HG03103 (cell line): ENCODE results near the gene EPHB2.

Experiments
- ATAC-seq: cut with Tn5 transposase; IDR thresholded peaks from one replicate; pipeline ENCODE4 v1.9.1; 2021; ENCODE audit warnings: low read depth; ENCODE audit not compliant: unreplicated experiment

The EPHB2 gene

DNA sequence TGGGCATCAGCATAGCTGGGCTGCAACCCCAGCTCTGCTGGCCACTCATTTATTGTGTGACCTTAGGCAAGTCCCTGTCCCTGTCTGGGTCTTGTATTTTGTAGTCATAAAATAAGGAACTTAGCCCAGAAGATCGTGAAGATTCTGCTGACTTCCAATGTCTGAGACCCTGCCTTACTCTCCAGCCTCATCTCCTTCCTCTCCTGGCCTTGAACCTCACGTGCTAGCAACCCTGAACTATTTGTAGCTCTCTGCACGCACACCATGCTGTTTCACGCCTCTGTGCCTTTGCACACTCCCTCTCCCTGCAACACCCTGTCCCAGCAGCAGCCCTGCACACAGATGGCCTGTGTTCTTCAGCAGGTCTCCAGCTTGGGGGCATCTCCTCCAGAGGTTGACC lies 140.9 kb downstream of the EPHB2 start:
- ATAC-seq, result no peak

DNA sequence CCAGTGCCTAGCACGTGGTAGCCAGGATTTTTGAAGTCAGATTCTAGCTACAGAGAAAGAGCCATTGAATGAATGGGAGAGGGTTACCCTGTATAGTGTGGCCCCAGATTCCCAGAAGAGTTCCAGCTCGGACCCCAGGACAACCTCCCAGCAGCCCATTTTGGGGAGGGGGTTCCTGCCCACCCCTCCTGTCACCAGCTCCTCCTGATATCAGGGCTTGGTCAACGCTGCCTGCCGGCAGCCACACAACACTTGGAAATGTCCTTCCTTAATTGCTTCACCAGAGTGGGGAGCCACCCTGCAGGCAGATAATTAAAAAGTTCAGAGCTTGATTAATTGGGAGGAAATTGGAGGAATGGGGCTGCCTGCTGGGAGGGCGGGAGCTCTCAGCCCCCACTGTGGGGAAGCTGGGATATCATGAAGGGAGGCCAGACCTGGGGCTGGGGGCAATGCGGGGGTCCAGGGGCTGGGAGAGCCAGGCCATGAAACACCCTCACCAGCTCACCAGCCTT lies 141.6 kb downstream of the EPHB2 start:
- no peak for ATAC-seq

DNA sequence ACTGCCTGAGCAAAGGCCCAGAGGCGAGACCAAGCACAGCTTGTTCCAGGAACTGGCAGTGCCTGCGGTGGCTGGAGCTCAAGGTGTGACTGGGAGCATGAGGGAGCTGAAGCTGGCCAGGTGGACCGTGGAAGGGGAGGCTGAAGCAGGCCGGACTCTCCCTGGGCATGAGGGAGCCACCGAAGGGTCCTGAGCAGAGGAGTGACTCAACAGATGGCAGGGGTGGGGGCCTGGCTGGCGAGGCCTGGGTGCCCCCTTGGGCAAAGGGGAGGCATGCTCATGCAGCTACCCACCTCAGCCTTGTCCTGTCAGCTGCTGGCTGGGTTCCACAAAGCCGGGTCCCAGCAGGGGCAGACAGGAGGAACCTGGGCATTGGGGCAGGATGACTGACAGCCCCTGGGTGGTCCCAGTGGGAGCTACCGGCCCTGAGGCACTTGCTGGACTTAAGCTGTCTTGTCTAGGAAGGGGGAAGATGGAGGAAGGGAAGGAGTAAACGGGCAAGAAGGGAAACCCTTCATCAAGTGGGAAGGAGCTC lies 143.1 kb downstream of the EPHB2 start:
- no peak for ATAC-seq

GRCh38 chr1:22854688-22855565 lies 144.3 kb downstream of the EPHB2 start:
- ATAC-seq, result no peak

DNA sequence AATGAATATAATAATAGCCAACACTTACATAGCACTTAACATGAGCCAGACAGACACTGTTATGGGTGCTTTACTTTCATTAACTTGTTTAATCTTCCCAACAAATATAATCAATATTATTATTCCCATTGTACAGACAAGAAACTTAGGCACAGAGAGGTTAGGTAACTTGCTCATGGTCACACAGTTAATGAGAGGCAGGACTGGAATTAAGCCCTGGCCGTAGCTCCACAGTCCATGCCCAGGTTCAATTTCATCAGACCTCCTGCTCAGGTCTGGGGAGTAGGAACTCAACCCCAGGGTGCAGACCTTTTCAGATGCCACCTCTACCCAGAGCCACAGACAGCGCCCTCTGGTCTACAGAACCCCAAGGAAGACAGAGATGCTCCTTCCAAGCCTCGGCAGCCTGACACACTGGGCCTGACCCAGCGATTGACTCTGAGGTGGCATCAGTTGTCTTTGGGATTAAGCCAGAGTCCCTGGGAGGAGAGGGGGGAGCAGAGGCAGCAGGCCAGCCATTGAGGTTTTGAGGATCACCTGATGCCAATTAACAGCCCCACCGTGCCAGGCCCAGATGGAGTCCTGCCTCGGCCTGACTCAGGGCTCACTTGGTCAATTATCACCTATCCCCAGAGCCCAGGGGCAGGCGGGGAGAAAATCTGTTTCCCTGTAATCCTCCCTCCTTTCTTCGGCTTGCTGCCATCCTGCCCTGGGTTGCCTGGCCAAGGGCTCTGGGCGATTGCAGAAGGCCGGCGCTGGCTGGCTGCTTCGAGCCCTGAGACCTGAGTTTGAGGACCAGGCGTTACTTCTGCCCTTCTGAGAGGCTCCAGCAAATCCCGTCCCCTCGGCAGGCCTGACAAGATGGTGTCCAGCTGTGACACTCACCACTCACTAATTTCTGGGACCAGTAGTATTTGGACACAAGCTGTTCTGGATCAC lies 145.3 kb downstream of the EPHB2 start:
- no peak for ATAC-seq

GRCh38 chr1:22857661-22858060 lies 147.0 kb downstream of the EPHB2 start:
- ATAC-seq, result no peak

DNA sequence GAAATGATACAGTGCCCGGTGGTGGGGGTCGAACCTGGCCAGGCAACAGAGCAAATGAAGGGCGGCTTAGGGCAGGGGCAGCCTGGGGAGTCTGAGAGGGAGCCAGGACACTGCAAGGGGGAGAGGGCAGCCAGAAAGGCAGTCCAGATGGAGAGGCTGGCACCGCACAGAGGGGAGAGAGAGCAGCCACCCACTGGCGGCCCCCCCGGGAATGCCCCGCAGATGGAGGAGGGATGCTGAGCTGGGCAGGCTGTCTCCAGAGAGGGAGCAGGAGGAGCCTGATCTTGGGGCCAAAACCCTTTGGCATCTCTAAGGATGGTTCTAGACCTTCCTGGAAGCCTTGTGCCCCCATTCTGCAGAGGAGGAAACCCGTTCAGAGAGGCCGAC lies 149.8 kb downstream of the EPHB2 start:
- ATAC-seq, result no peak

- ATAC-seq, result no peak
These were observed 150.3 kb downstream of the EPHB2 start for GRCh38 chr1:22860883-22861385.

DNA sequence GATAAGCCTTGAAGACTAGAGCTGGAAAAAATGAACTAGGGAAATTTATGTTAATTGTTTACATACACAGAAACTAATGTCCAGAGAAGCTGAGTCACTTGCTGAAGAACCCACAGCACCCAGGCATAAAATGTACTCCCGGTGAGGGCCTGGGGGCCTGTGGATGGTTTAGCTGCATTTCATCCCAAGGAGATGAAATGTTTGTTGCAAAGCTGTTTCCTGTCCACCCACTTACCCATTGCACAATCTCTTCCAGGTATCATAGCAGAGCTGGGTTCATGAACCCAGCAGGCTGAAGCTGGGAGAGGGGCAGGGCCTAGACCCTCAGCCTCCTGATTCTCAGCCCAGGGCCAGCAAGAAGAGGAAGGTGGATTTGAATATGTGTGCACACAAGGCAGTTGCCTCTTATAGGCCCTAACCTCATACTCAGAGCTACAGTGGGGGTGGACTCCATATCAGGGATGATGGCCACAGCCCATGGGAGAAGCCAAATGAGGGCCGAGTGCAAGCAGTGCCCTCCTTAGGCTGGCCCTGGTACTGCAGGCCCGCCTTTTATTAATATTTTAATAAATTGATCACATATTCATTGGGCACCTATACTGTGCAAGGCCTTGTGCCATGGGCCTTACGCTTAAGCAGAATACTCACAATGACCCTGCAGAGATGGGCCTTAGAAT lies 151.3 kb downstream of the EPHB2 start:
- no peak for ATAC-seq

DNA sequence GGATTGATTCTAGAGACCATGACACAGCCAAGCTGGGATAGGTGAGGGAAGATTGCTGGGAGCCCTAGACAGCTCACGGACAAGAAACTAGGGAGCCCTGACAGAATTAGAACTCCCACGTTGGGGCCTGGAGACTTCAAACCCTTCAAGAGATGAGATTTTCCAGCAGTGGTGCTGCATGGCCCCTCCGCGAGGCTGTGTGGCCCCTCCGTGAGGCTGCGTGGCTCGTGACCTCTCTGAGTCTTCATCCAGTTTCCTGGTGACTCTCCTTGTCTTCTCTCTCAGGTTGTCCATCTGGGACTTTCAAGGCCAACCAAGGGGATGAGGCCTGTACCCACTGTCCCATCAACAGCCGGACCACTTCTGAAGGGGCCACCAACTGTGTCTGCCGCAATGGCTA lies 152.1 kb downstream of the EPHB2 start:
- ATAC-seq, result no peak

DNA sequence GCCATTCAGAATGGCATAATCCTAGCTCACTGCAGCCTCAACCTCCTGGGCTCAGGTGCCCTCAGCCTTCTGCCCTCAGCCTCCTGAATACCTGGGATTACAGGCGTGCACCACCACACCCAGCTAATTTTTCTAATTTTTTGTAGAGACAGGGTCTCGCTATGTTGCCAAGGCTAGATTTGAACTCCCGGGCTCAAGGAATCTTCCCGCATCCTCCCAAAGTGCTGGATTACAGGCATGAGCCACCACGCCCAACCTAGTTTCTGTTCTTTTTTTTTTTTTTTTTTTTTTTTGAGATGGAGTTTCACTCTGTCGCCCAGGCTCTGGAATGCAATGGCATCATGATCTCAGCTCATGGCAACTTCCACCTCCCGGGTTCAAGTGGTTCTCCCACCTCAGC lies 153.1 kb downstream of the EPHB2 start:
- no peak for ATAC-seq

- ATAC-seq, result no peak
These were observed 154.2 kb downstream of the EPHB2 start for GRCh38 chr1:22864886-22865285.

DNA sequence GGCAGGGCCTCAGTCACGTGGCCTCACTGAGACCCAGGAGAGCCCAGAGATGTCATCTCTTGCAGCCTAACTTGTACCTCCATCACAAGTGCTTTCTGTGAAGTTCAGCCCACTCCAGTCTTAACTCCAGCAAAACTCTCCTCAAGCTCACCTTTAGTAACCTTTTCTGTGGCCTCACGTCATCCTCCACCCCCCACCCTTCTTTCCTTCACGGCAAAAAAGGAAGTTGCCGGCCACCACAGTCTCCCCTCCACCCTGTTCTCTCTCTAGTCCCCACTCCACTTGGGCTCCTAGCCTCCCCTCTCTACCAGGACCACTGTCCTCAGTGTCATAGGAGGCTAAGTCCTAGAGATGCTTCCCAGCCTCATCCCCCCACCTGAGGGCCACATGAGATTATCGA lies 155.1 kb downstream of the EPHB2 start:
- no peak for ATAC-seq

DNA sequence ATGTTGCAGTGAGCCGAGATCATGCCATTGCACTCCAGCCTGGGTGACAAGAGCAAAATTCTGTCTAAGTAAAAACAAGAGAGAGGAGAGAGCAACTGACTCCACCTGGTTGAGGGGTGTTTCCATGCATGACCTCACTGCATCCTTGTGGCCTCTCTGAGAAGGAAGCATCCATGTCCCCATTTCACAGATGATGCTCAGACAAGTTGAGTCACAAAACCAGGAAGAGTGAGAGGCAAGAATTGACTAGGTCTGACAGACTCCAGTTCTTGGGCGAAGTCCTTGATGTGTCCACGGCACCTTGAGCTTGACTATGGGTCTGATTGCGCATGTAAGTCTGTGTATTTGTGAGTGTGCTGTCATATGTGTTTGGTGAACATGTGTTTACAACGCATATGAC lies 156.2 kb downstream of the EPHB2 start:
- no peak for ATAC-seq

DNA sequence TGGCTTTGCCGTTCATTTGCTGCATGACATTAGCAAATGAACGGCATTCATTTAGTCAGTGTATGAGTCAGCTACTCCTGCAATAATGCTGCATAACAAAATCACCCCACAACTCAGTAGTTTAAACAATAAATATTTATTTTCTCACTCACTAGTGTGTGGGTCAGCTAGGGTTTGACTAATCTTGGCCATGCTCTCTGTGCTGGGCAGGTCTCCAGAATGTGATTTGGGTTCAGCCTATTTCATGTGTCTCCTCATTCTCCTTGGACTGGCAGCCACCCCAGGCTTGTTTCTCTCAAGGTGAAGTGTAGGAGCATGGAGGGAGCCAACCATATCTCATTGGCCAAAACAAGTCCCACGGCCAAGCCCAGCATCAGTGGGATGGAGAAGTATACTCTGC lies 157.7 kb downstream of the EPHB2 start:
- no peak for ATAC-seq

DNA sequence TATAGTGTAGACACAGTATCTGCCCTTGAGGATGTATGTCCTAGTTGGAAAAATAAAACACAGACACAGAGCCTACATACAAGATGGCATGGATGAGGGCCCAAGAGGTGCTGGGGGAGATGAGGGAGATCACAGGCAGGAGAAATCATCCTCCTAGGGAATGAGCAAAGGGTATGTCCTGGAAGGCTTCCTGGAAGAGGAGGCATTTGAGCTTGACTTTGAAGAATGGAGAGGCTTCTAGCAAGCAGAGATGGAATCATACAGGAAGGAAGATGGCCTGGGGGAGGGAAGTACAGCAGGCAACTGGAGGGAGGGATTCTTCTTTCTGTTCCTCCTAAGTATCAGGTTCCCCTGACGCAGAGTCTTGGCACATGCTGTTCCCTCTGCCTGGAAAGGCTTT lies 158.7 kb downstream of the EPHB2 start:
- ATAC-seq, result no peak

DNA sequence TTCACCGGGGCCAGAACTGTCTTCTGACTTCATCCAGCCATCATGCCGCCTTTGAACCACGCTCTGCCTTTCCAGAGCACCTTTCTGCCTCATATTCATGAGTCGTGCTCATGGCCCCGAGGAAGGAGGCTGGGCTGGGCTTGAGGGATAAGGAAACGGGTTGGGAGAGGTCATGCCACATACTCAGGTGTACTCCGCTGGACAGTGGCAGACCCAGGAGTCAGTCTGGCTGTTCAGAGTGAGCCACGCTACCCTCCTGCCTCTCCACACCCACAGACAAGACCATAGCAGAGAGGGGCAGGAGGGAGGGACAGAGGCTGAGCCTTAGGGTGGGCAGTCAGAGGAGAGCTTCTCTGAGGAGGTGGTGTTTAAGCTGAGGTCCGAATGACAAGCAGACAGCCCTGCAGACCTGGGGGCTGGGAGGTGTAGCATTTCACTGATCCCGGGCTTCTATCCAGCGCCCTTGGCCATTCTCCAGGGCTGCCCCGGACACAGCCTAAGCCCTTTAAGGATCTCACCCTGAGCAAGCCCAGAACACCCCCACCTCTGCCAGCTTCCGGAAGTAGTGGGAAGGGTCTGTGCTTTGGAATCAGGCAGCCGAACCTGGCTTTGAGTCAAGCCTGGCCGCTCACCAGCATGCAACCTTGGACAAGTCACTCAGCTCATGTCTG lies 159.7 kb downstream of the EPHB2 start:
- ATAC-seq, result no peak

GRCh38 chr1:22872981-22873664 lies 162.5 kb downstream of the EPHB2 start:
- ATAC-seq, result no peak

DNA sequence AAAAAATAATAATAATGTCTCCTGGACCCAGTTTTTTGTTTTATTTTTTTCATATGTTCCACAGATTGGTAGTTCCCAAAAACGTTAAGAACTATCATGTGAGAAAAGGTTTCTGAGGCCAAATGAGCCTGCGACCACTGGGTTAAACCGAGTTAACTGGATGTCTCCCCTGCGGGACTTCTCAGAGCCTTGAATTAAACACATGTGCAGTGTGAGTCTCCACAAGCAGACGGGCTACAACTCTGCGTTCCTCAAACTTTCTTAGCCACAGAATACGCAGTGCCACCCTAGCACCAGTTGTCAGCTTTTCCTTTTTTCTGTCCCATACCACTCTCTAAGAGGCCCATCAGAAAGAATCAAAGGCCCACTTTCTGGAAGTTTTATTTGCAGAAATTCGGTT lies 164.1 kb downstream of the EPHB2 start:
- ATAC-seq, result no peak
